Measurements from ENCODE around the gene LYZL6.

The LYZL6 gene, protein sequence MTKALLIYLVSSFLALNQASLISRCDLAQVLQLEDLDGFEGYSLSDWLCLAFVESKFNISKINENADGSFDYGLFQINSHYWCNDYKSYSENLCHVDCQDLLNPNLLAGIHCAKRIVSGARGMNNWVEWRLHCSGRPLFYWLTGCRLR

DNA sequence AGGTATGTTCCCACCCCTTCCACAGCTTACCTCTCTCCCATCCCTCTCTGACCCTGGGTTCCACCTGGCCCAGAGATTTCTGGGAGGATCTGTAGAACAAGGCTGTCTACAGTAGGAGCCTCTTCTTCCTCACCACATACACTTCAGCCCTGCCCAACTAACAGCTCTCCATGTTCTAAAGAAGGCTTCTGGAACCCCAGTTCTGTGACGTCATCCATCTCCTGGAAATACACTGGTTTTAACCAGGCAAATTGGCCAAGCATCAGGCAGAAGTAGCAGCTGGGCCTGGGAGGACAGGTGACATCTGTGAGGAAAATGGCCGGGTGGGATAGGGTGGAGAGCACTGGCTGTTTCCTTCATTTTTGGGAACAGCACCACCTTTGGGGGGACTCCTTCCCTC, at the start of gene LYZL6:
TSS of gene LYZL6 (minus strand) at position 177 of the 400 bp plus-strand sequence. CDS start 4,357 bp downstream, outside the sequence.
- no peak for DNase-seq (ENCODE audit: low read depth in 3 of 3)

DNA sequence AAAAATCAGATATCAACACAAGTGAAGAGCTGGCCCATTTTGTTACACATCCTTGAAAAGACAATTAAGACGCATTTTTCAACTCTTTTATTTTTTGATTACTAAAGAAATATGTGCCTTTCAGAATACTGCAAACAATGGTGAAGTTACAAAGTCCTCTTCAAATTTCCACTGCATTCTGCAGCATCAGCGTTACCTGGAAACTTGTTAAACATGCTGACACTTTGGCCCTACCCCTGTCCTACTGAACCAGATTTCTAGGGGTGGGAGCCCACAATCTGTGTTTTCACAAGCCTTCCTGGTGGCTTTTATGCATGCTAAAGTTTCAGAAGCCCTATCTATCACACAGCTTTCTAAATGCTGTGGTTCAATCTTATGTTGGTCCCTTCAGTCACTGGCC, 47.6 kb upstream of the LYZL6 start:
- no peak for DNase-seq (ENCODE audit: low read depth in 3 of 3)

DNA sequence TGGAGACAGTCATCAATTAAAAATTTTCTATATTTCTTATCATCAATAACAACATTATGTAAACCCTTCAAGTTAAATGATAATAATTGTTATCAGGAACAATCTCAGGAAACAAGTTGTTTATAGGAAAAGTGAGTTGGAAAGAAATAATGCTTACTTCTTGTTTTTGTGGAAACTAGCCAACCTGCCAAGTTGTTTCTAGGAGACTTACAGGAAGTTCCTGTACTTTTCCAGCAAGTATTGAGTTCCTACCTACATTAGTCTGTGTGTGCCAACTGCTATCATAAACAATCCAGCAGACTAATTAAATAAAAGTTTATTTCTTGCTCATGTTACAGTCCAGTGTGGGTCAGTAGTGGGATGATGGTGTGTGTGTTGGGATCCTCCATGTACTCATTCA, 44.7 kb upstream of the LYZL6 start:
- no peak for DNase-seq (ENCODE audit: low read depth in 3 of 3)

DNA sequence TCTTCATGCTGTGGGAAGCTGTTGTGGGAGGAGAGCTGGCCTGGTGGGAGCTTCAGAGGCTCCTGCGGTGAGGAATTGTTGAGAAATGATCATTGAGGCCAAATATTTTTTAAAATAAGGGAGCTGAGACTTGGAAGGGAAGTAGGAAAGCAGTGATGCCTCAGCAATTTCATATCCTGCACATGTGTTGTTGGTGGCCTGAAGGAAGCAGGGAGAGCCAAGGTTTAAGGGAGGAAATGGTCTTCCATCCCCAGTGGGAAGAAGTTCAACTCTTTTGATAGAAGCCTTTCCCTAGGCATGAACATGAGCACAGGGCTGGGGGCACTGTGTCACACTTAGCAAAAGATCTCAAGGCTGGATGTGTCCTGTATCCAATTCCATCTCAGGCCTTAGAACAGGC, 43.1 kb upstream of the LYZL6 start, which contains the start of gene CCL14:
TSS of gene CCL14 (minus strand) at position 87 of the 400 bp plus-strand sequence. CDS start at position 7, 80 bp downstream.
- DNase-seq (ENCODE audit: low read depth in 3 of 3) = no peak

DNA sequence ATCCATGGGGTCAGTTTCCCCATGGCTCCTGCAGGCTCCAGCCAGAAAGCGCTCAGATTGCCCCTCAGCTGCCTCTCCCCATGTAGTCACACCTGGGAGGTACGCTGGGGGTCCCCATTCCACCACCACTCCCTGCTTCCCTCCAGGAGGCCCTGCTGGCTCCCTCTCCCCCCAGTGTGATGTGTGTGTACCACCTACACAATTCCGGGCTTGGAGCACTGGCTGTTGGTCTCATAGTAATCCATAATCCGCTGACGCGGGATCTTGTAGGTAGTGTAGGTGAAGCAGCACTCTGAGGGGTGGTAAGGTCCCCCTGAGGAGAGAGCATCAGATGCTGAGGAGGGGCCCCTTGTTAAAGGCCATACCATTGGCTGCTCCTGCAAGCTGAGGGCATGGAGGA, 40.6 kb upstream of the LYZL6 start:
- no peak for DNase-seq (ENCODE audit: low read depth in 3 of 3)

DNA sequence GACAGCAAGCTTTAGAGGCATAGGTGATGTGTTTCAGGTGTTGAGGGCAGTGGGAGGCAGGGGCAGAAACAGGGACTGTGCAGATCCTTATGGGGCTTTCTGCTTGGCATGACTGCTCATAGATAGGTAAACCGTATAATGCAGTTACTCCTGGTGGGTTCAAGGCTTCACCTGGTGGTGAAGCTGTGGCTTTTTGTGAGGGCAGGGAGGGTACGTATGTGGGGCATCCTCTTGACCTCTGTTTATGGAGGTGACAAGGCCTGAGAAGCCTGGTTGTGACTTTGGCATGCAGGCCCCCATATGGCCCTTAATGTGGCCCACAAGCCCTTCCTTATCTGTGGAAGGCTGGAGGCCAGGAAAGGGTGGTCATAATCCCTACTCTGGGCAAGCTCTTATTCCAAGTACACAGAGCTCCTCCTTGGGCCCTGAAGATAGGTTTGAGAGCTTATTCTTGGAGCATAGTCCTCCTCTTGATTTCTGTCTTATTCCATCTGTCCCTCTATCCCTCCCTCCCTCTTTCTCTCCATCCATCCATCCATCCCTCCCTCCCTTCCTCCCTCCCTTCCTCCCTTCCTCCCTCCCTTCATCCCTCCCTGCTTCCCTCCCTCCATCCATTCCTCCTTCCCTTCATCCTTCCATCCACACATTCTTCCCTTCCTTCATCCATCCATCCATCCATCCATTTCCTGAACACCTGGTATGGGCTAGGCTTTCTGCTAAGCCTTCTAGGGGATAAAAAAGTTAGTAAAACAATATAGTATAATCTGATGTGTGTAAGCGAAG, 39.1 kb upstream of the LYZL6 start:
- DNase-seq (ENCODE audit: low read depth in 3 of 3) = no peak

DNA sequence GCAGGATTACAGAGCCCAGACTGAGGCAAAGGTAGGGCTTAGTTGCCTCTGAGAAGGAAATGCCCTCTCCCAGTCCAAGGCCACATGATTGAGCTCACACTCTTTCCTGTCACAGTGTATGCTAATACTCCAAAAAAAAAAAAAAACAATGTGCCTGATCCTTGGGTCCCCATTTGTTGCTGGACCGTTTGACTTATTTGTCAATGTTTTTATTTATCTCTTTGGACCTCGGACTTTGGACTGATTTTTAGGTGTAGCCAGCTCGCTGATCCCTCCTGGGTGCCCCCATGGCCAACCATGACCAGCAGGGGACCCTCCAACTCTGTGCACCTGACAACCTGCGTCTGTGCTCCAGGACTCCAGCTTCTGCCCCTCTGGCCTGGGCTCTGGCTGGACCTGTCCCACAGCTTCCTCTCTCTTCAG, 38.4 kb upstream of the LYZL6 start:
- no peak for DNase-seq (ENCODE audit: low read depth in 3 of 3)

DNA sequence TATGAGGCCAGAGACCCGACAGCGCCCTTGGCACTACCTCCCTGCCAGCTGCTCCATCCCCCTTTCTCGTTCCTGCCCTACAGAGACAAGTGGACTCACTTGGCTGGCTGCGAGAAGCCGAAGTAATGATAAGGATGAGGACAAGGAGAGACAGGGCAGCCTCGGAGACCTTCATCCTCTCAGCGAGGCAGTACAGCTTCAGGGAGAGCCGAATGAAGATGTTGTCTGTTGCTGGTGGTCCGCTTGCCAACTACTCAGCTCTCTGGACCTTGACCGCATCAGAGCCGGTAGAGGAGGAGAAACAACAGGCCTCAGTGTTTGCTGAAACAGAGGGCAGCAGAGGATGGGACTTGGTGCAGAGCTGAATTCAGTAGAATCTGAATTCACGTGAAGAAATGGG, 37.7 kb upstream of the LYZL6 start, which contains the start of gene CCL16:
TSS of gene CCL16 (minus strand) at position 252 of the 400 bp plus-strand sequence. CDS start at position 175, 77 bp downstream.
- no peak for DNase-seq (ENCODE audit: low read depth in 3 of 3)

DNA sequence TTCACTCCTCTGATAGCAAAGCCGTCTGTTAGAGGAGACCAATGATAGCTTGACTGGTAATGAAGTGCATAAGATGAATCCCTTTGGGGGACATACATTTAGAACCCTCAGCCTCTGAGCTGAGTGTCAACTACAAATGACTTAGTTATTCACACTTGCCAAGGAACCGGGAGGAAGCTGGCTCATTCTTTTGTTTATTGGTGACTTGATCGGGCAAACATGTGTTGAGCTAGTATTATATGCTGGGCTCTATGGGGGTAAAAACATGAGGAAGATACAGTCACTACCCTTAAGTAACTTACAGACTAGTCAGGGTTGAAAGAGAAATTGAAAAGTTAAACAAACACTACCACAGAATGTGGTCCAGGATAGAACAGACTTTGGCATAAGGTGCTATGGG, 34.8 kb upstream of the LYZL6 start:
- DNase-seq (ENCODE audit: low read depth in 3 of 3) = no peak

DNA sequence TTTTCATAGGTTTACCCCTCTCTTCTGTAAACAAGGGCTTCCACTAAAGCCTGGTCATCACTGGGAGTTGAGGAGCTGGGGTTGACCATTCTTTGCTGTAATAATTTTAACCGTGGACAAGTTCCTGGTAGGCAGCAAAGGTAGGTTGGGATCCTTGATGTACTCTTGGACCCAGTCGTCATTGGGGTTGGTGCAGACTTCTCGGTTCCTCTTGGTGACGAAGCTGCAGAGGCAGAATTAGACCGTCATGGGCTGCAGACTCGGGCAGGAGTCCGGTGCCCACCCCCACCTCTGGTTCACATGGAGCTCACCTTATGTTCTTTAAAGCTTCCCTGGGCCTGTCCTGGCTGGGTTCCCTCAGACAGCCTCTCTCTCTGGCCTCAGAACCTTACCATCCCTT, 34.0 kb upstream of the LYZL6 start:
- no peak for DNase-seq (ENCODE audit: low read depth in 3 of 3)

DNA sequence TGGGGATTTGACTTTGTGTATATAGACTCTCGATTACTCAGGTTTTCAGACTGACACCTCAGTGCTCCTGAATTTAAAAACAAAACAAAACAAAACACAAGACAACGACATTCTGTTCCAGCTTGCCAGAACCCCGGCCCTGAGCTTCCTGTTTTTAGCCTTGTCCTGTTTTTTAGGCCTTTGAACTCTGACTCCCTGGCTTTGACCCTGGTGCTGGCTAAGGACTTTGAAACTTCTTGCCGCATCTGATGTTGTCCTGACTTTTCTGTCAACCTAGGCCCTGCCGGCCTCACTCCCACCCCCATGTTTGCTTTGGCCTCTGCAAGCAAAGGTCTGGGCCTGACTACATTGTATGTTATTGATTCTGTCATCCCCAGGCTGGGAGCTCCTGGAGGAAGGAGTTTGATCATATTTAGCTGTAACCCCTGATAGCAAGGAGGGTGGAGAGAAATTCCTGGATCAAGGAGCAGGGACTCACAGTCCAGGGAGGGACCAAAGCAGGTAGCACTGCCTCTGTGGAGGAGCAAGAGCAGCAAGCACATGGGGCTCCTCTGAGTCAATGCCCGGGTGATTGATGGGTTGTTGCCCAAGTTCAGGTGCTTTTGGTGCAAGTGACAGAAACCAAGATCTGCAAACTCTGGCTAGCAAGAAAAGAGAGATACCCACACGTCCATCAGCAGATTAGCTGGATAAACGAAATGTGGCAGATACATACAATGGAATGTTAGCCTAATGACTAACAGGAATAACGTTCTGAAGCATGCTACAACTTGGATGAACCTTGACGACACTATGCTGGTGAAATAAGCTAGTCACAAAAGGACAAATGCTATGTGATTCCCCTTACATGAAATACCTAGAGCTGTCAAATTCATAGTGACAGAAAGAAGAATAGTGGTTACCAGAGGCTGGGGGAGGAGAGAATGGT, 30.1 kb upstream of the LYZL6 start:
- DNase-seq (ENCODE audit: low read depth in 3 of 3) = no peak

DNA sequence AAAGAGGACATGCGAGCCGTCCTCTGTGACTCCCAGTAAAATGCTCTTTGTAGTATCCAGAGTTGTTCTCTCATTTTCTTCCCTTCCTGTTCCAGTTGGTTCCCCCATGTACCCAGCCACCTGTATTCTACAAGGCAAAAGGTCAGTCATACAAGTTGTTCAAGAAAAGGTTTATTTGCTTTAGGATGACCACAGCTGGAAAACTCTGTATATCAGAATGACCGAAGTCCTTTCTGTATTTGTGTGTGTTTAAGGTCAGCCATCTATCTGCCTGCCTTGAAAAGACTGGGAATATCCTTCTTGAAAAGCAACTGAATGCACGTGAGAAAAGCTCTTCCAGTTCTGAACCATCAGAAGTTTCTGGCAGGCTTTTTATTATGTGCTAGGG, 29.4 kb upstream of the LYZL6 start:
- DNase-seq (ENCODE audit: low read depth in 3 of 3) = no peak

DNA sequence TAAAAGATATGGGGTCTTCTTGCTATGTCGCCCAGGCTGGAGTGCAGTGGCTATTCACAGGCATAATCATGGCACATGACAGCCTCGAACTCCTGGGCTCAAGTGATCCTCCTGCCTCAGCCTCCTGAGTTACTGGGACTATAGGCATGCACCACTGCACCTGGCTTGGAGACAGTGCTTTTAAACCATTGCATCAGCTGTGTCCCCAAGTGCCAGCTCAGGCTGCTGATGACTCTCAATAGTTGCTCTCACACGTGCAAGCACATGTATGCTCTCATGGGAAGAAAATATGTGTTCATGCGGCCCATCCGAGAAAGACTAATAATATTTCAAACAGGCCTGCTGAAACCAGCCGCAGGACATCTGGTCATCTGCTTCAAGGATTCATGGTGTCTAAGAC, 29.0 kb upstream of the LYZL6 start:
- no peak for DNase-seq (ENCODE audit: low read depth in 3 of 3)

DNA sequence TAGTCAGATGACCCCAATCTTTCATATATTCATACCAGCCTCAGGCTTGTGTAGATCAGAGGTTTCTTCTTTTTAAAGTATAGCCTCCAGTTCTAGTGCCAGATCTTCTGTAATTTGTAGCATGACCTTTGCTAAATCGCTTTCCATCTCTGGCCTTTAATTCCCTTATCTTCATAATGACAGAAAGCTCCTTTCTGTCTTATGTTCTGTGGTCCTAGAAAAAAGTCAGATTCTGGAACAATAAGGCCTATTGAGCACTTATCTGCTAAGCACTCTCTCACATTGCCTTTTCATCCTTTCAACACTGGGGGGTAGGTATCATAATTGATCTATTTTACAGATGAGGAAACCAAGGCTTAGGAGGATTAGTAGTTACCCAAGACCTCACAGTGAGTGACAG, 28.6 kb upstream of the LYZL6 start:
- DNase-seq (ENCODE audit: low read depth in 3 of 3) = no peak

DNA sequence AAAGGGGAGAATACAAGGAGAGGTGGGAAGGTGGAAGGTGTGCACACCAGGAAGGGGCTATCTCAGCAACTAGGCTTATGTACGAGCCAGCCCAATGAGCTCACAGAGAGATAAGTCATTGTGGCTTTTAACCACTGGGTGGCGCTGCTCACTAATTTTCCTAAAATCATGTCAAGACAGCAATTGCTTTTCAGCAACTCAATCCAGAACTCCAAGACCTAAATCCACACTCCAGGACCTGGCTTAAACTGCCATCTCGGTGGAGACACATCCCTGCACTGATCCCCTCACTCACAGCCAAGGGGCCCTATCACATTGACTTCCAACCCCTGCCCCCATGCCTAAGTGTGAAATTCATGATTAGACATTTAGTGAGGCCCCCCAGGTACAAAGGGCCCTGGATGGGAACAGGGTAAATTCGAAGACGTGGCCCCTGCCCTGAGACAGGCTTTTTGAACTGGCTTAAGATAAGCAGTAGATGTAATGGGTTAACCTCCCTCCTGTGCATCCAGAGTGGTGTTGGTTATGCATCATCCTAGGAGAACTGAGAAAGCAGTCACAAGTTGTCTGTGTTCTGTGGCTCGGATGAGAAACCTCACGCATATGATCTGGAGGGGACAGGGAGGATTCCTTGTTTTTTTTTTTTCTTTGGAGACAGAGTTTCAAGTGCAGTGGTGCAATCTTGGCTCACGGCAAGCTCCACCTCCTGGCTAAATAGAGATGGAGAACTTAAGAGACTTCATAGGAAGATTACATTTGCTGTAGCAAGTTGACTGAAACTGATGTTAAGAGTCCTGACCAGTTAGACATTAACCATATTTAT, 26.3 kb upstream of the LYZL6 start:
- DNase-seq (ENCODE audit: low read depth in 3 of 3) = peak; percentile 23 to 37 (median 29)

DNA sequence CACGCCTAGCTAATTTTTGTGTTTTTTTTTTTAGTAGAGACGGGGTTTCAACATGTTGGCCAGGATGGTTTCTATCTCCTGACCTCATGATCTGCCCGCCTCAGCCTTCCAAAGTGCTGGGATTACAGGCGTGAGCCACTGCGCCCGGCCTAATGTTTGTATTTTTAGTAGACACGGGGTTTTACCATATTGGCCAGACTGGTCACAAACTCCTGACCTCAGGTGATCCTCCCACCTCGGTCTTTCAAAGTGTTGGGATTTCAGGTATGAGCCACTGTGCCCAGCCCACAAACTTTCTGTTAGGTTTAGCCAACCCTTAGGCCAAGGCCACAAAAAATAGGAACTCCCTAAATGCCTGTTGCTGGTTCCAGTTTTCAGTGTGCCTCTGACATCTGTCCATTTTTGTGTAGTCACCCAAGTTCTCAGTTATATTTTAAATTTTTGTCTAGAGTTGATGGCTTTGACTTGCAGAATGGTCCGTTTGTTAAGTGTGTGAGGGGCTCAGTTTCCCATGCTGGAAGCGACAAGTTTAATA, 25.1 kb upstream of the LYZL6 start:
- no peak for DNase-seq (ENCODE audit: low read depth in 3 of 3)

DNA sequence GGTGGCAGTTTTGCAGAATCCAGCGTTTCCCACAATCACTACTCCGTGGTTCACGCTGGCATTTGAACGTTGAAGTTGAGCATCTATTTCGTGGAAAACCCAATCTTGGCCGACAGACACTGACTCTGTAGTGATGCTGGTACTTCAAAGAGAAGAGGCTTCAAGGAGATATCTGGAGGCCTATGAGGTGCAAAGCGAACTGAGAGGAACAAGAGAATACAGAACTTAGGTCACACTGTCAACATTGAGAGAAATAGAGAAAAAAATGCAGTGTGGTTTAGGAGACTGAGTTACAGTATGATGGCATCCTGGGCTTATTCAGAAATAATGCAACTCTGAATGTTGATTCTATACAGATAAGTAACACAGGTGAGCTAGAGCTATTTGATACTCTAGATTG, 21.8 kb upstream of the LYZL6 start:
- no peak for DNase-seq (ENCODE audit: low read depth in 3 of 3)

DNA sequence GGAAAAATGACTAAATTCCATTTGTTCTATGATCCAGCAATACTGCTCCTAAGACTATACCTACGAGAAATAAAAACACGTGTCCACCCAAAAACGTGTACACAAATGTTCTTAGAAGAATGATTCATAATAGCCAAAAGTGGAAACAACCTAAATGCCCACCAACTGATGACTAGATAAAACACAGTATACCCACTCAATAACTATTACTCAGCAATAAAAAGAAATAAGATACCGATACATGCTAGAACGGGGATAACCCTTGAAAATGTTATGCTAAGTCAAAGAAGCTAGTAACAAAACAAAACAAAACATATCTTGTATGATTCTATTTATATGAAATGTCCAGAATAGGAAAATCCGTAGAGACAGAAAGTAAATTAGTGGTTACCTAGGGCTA, 20.1 kb upstream of the LYZL6 start:
- no peak for DNase-seq (ENCODE audit: low read depth in 3 of 3)

DNA sequence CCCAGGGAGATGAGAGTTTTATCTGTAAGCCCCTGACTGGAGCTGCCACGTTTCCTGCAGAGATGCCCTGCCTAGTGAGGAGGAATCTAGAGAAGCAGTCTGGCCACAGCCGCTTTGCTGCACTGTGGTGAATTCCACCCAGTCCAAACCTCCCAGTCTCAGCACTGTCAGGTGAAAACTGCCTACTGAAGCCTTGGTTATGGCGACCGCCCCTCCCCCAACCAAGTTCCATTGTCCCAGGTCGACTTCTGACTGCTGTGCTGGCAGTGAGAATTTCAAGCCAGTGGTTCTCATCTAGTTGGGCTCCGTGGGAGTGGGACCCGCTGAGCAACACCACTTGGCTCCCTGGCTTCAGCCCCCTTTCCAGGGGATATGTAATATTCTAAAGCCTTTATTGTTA, 10.2 kb upstream of the LYZL6 start:
- no peak for DNase-seq (ENCODE audit: low read depth in 3 of 3)

DNA sequence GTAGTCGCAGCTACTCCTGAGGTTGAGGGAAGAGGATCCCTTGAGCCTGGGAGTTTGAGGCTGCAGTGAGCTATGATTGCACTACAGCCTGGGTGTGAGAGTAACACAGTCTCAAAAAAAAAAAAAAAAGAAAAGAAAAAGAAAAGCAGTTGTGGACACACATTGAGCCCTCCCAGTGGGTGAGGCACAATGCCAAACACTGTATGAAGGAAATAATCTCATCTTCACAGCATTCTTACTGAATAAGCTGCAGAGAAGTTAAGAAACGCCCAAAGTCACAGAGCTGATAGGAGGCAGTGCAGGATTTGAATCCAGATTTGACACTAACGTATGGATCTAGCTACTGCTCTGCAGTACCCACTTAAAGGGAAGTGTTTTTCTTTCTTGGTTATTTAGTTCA, 5.9 kb upstream of the LYZL6 start:
- DNase-seq (ENCODE audit: low read depth in 3 of 3) = no peak

DNA sequence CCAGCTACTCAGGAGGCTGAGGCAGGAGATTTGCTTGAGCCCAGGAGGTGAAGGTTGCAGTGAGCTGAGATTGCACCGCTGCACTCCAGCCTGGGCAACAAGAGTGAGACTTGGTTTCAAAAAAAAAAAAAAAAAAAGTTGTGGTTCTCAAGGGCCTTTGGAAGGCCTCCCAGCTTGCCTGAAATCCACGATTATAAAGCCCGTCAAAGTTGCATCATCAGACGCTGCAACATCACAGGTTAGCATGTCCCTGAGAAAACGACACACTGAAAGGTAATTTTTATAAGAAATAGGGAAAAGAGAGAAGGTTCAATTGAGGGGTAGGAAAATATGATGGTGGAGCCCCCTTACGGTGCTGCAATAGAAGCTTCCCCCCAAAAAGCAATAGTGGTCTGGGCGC, 4.6 kb upstream of the LYZL6 start:
- DNase-seq (ENCODE audit: low read depth in 3 of 3) = no peak
